Right lobe of liver (tissue), 4 donors: ENCODE data around the gene ENOPH1.

ENCODE experiments used
- POLR2A ChIP-seq: fragments of 450-650 bp; IDR thresholded peaks from one replicate; pipeline ENCODE4 v1.6.1; 2017; ENCODE audit warnings: antibody characterized with exemption, mild to moderate bottlenecking
- TF ChIP-seq, protein P1 (sequence below), 4 donors: fragments of 200-600 bp in 3 of 4; fragments of 450-650 bp in 1 of 4; IDR thresholded peaks; one replicate each; pipeline versions ENCODE4 v1.5.1 to v1.8.0; 2016 to 2022; ENCODE audit warnings: antibody characterized with exemption in 4 of 4, mild to moderate bottlenecking in 2 of 4
- donor health status: DM: no; HTN: no; CAD: no.
- donor health status: DM: no; HTN: no; CAD: no.
- donor health status: DM: no; HTN: yes; CAD: no.

DNA sequence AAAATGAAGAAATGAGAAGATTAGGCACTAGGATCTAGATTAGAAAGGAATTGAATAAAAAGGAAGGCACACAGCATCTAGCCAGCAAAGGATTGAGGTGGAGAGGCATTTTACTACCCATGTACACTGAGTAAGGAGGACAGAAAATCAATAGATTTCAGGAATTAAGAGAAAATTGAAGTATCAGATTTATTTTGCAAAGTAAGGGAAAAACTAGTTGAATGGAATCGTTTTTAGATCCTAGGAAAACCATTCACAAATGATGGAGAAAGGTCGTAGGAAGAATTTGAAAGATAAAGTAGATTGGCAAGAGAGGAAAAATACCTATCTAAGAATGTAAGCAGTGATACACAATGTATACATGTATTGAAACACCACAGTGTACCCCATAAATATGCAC is 31.3 kb downstream of the ENOPH1 start:
- no peak for TF ChIP-seq POLR2A
- TF ChIP-seq, protein P1, sequence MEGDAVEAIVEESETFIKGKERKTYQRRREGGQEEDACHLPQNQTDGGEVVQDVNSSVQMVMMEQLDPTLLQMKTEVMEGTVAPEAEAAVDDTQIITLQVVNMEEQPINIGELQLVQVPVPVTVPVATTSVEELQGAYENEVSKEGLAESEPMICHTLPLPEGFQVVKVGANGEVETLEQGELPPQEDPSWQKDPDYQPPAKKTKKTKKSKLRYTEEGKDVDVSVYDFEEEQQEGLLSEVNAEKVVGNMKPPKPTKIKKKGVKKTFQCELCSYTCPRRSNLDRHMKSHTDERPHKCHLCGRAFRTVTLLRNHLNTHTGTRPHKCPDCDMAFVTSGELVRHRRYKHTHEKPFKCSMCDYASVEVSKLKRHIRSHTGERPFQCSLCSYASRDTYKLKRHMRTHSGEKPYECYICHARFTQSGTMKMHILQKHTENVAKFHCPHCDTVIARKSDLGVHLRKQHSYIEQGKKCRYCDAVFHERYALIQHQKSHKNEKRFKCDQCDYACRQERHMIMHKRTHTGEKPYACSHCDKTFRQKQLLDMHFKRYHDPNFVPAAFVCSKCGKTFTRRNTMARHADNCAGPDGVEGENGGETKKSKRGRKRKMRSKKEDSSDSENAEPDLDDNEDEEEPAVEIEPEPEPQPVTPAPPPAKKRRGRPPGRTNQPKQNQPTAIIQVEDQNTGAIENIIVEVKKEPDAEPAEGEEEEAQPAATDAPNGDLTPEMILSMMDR (IDR thresholded peaks at IDR 0.05), result no peak
